Measurements from ENCODE around the gene PM20D1. TPM values are rescaled to one million over a fixed set of nuclear protein-coding genes. Genes with fewer than 3 reads are reported as not detected.

PM20D1 gene
- polyA plus RNA-seq, 1 donor, result not detected

- no peak for DNase-seq
Measured at GRCh38 chr1:205803986-205804385, 45.9 kb downstream of the PM20D1 start.

GRCh38 chr1:205802060-205802459 is 47.9 kb downstream of the PM20D1 start:
- DNase-seq, result no peak

GRCh38 chr1:205800981-205801703 is 48.8 kb downstream of the PM20D1 start:
- no peak for DNase-seq

- DNase-seq, result no peak
Measured at GRCh38 chr1:205800427-205800826, 49.5 kb downstream of the PM20D1 start.

DNA sequence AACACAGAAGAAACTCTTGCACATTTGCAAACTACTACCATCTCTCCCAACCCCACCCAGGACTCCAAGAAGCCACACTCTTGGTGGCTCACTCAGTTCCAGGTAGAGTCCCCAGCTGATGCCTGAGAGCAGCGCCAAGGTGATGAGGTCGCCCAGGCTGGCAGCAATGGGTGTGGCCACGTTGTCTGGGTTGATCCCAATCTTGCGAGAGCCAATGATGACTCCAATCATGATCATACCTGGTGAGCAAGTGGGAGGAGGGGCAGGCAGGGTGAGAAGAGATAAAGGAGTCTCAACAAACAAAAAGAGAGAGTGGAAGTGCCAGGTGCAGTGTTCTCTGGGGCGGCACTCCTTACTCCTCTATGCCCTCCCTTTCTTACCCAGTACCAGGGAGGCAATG is 51.4 kb downstream of the PM20D1 start:
- DNase-seq, result no peak

- no peak for DNase-seq
Measured at GRCh38 chr1:205797168-205797567, 52.8 kb downstream of the PM20D1 start.

DNA sequence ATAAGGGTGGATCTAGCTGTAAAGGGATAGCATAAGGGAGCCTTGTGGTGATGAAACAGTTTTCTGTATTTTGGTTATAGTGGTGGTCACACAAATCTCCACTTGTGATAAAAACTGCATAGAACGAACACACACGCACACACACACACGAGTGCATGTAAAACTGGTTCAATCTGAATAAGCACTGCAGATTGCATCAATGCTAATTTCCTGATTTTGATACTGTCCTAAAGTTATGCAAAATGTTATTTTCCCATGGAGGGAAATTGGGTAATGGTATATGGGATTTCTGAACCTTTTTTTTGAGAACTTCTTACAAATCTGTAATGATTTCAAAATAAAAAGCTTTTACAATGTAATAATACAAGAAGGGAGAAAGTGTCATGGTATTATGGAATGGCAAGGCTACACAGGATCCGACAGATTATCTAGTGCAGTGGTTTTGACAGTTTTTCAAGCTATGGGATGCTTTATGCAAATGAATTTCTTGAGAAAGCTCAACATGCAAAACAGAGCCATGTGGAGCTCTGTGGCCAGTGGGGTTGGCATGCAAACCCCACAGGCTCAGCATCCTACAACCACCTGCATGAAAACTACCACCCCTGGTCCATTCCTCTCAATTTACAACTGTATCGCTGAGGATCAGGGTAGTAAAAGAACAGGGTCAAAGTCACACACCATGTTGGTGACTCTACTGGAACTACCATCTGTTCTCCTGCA is 55.8 kb downstream of the PM20D1 start:
- DNase-seq, result no peak

DNA sequence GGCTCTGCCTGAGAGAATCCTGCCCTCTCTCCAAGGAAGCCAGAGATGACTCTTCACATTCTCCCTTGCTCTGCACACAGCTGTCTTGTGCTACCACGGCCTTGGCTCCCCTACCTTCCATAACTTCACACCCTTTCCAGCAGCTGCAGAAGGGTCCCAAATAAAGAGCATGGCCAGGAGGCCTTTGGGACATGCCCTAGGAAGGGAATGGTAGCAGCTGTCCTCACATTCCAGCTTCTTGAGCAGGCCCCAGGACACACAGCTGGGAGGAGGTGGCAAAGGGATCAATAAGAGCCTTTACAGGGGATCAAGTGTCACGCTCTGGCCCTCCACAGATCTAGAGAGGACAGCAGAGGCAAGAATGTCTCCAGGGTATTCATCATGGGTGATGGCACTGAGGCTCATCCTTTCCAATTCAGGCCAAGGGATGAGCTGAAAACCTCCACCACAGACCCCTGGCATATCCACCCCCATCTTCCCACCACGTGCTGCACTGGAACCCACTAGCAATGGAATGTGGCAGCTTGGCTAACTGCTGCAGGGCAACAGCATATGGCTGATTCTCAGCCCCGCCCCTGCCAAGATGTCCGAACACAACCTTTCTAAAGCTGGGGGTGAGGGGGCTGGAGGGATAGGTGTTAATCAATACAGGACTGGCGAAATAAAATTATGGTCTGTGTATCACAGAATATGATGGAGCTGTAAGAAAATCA is 56.8 kb downstream of the PM20D1 start:
- no peak for DNase-seq

DNA sequence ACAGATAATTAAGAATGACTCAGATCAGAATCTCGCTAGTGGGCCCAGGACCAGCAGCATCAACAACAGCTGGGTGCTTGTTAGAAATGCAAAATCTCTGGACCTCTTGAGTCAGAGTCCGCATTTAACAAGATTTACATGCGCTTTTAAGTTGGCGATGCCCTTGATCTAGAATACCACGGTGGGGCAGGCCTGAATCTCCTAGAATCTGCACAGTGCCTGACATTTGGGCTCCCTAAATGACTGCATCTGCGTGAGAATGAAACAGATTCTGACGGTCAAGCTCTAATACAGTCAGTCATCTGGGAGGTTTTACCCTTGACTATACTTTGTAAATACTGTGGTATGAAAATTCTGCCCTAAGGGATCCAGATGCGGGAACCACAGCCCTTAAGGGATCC is 57.5 kb downstream of the PM20D1 start:
- DNase-seq, result no peak

DNA sequence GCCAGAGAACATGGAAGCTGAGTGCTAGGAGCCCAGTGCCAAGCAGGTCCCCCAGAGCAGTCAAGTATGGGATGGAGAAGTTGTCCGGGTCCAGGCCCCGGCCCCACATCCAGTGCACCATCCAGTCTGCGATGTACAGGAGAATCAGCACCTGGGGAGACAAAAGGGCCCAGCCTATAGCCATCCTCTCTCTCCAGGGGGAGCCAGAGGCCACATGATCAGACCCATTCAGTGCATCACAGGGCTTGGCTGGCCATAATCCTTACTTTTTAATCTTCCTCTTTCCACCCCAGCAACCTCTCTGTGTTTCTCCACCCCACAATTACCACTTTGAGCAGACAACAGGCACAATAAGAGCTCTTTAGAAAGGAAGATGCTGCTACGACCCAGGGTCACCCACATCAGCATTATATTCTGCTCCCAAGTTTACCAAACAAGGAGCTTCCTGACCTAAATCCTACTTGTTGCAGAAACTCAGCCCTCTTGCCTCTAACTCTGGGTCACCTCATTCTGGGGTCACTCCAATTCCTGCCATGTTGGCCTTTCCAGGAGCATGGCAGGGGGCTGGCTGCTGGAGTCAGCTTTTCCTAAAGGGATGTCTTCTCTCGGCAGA is 58.3 kb downstream of the PM20D1 start:
- DNase-seq, result peak; percentile 50

- no peak for DNase-seq
Measured at GRCh38 chr1:205787287-205787916, 62.5 kb downstream of the PM20D1 start.

- DNase-seq, result no peak
Measured at GRCh38 chr1:205786601-205787000, 63.3 kb downstream of the PM20D1 start.

GRCh38 chr1:205785446-205785845 is 64.5 kb downstream of the PM20D1 start:
- DNase-seq, result no peak

- DNase-seq, result no peak
Measured at GRCh38 chr1:205783904-205784303, 66.0 kb downstream of the PM20D1 start.

- DNase-seq, result no peak
Measured at GRCh38 chr1:205783433-205783795, 66.5 kb downstream of the PM20D1 start.

DNA sequence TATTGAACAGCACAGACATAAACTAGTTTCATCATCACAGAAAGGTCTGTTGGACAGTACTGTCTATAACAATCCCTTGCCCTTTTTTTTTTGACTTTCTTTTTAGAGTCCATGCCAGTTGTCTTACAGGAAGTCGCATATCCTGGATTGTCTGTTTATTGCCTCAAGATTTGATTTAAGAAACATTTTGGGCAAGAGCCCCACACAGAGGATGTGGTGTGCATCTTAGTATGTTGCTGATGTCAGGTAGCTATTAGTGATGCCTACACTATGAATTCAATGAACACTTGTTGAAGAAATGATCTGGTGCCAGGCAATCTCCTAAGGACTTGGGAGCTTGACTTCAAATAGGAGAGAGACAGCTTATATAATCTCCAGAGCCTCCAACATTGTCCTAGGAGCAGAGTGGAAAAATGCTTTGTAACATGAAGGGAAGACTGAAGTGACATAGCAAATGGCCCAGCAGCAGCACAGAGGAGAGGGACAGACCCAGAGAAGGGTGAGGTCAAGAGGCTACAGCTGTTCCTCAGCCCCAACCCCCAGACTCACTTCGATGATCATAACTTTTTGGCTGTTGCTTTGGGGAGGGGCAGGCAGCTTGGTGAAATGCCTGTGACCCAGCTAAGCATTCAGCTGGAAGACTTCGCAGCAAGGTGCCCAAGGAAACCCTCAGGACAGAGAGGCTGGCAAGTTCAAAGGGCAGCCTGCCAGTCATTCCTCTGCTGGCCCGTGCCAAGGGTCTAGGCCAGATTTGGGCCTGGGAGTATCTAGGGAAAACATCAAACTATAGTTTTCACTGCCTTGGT is 67.1 kb downstream of the PM20D1 start:
- no peak for DNase-seq

GRCh38 chr1:205780335-205780734 is 69.6 kb downstream of the PM20D1 start:
- no peak for DNase-seq
